ENCODE data around the gene NPAS3. TPM values are rescaled to one million over a fixed set of nuclear protein-coding genes. Genes with fewer than 3 reads are reported as not detected.

The NPAS3 gene
- total and polyA plus RNA-seq, 2 donors = 1.0 to 1.2 TPM

DNA sequence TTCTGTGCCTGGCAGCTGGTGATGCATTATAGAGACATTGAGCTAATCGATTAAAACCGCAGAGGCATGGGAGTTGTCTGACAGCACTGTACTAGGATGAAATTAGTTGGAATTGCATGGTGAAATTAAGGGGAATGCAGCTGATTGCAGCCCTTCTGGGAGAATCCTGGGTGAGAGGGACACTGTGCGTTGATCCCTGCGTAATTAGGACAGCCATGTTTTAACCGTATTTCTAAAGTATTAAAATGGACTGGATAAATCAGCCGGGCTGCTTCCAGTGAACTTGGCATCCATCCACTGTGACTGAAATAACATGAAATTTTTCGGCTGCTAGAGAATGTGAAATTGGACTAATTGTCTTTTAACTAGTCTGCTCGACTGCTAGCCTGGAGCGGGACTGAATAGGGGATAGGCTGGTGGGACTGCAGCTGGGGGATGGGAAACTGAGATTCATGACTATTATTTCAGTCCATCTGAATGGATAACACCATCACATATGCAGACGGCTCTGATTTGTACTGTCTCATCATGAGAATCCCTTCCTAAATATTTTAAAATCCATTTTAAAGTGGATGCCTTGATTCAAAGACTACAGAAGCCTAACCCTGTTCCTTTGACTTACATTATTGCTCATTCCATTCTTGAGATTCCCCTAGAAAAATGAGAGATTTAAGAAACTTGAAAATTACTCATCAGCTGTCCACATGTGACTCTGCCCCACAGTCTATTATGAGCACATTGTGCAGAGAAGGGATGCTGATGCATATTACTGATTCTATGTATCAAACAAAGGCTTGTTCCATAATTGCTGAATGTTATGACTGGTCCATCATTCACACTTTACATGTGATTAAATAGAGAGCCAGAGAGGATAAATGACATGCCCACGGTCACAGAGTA, 343.9 kb downstream of the NPAS3 start:
- no peak overlapping the region for H3K27ac ChIP-seq (ENCODE audit: low read depth in 1 of 2, low read length in 1 of 2)
- 93% methylated on average over 11 of the region's 11 CpGs for WGBS
- no peaks in the 10 kb centered on the region for H3K9me3 ChIP-seq (ENCODE audit: control insufficient read depth in 2 of 2, insufficient read depth in 1 of 2, low read length in 1 of 2)
- H3K4me1 ChIP-seq (ENCODE audit: control insufficient read depth in 2 of 2, insufficient read depth in 2 of 2, low read length in 2 of 2) = no peaks in the 10 kb centered on the region
- H3K4me3 ChIP-seq (ENCODE audit: low read length in 2 of 2) = no peak overlapping the region
- DNase-seq (ENCODE audit: low read depth in 6 of 9, low spot score in 9 of 9) = no peak
- no peaks in the 10 kb centered on the region for H3K27me3 ChIP-seq (ENCODE audit: control insufficient read depth in 2 of 2, insufficient read depth in 1 of 2, low read length in 1 of 2)
- H3K36me3 ChIP-seq (ENCODE audit: control insufficient read depth in 2 of 2, insufficient read depth in 2 of 2, low read length in 1 of 2) = no peaks in the 10 kb centered on the region

DNA sequence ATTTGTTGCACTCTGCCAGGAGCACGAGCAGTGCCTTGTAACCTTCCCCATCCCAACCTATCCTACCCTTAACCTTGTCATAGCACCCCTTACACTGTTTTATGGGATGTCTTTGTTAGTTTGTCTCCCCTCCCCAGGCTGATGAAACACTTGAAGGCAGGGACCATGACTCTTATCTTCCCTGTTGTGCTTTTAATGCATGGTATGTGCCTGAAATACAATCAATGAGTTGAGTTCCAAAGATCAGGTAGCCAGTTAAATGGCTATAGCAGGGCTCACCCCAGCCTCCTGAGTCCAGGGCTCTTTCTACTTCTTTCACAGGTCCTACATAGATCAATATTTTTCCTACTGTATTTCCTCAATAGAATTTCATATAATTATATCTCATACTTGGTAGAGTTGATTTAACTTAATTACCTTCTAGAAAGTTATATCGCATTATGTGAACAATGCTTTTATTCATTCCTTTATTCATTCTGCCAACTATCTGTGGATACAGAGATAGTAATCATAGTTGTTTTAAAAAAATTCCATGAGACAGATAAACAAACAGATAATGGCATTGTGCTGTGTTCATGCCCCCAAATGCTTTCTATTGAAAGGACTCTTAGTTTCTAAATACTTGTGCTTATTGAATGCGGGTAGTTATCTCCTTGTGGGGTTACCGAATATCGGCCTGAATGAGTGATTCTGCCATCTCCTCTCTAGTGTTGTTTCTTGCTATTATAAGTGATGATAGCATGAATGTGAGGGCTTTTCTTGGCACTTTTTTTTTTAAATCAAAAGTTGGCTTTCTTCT, 347.4 kb downstream of the NPAS3 start:
- Histone ChIP-seq H3K4me3 (ENCODE audit: low read length in 2 of 2) (no peak overlapping the region), H3K27me3 (ENCODE audit: control insufficient read depth in 2 of 2, insufficient read depth in 1 of 2, low read length in 1 of 2) (no peaks in the 10 kb centered on the region), H3K36me3 (ENCODE audit: control insufficient read depth in 2 of 2, insufficient read depth in 2 of 2, low read length in 1 of 2) (no peaks in the 10 kb centered on the region), H3K4me1 (ENCODE audit: control insufficient read depth in 2 of 2, insufficient read depth in 2 of 2, low read length in 2 of 2) (no peaks in the 10 kb centered on the region), H3K27ac (ENCODE audit: low read depth in 1 of 2, low read length in 1 of 2) (no peak overlapping the region), H3K9me3 (ENCODE audit: control insufficient read depth in 2 of 2, insufficient read depth in 1 of 2, low read length in 1 of 2) (no peaks in the 10 kb centered on the region)
- WGBS = 96% methylated on average over 5 of the region's 5 CpGs
- no peak for DNase-seq (ENCODE audit: low read depth in 6 of 9, low spot score in 9 of 9)

DNA sequence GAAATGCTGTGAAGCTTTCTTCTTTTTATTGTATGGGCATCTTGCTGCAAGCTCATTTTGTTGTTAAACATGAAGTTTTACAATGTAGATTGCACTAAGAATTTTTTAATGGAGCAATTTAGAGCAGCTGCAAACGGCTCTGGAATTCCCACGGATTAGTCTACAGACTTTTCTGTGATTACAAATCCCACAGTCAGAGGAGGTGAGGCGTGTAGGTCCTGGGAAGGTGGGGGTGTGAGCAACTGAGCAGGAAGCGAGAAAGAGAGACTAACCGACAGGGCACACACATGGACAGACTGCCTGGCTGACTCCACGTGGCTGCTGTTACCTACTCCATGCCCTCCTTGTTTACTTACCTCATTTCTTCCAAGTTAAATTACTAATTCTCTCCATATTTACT, 348.5 kb downstream of the NPAS3 start:
- Histone ChIP-seq H3K27me3 (ENCODE audit: control insufficient read depth in 2 of 2, insufficient read depth in 1 of 2, low read length in 1 of 2) (no peaks in the 10 kb centered on the region), H3K36me3 (ENCODE audit: control insufficient read depth in 2 of 2, insufficient read depth in 2 of 2, low read length in 1 of 2) (no peaks in the 10 kb centered on the region), H3K4me1 (ENCODE audit: control insufficient read depth in 2 of 2, insufficient read depth in 2 of 2, low read length in 2 of 2) (no peaks in the 10 kb centered on the region), H3K27ac (ENCODE audit: low read depth in 1 of 2, low read length in 1 of 2) (no peak overlapping the region), H3K9me3 (ENCODE audit: control insufficient read depth in 2 of 2, insufficient read depth in 1 of 2, low read length in 1 of 2) (no peaks in the 10 kb centered on the region), H3K4me3 (ENCODE audit: low read length in 2 of 2) (no peak overlapping the region)
- no peak for DNase-seq (ENCODE audit: low read depth in 6 of 9, low spot score in 9 of 9)
- 91% methylated on average over 6 of the region's 6 CpGs for WGBS

DNA sequence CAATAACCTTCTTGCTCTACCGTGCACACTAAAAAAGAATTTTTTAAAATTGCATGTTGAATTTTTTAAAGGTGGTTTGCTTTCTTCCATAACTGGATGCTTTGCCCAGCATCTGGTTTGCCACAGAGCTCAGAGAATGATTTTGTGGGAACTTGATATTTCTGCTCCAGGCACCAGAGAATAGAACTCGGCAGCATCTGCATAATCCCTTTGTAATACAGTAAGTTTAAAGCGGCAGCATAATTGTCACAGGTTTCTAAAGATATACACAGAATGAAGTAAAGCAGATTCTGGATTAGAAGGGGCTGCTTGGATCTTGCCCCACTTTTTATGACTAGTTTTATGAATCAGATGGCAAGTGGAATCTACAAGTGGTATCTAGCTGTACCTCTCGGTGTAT, 352.0 kb downstream of the NPAS3 start:
- no peak for DNase-seq (ENCODE audit: low read depth in 6 of 9, low spot score in 9 of 9)
- no peaks in the 10 kb centered on the region for H3K27me3 ChIP-seq (ENCODE audit: control insufficient read depth in 2 of 2, insufficient read depth in 1 of 2, low read length in 1 of 2)
- no peak overlapping the region for H3K27ac ChIP-seq (ENCODE audit: low read depth in 1 of 2, low read length in 1 of 2)
- no peaks in the 10 kb centered on the region for H3K9me3 ChIP-seq (ENCODE audit: control insufficient read depth in 2 of 2, insufficient read depth in 1 of 2, low read length in 1 of 2)
- WGBS = 75% methylated on average over 4 of the region's 4 CpGs
- no peaks in the 10 kb centered on the region for H3K4me1 ChIP-seq (ENCODE audit: control insufficient read depth in 2 of 2, insufficient read depth in 2 of 2, low read length in 2 of 2)
- H3K4me3 ChIP-seq (ENCODE audit: low read length in 2 of 2) = no peak overlapping the region
- H3K36me3 ChIP-seq (ENCODE audit: control insufficient read depth in 2 of 2, insufficient read depth in 2 of 2, low read length in 1 of 2) = no peaks in the 10 kb centered on the region

DNA sequence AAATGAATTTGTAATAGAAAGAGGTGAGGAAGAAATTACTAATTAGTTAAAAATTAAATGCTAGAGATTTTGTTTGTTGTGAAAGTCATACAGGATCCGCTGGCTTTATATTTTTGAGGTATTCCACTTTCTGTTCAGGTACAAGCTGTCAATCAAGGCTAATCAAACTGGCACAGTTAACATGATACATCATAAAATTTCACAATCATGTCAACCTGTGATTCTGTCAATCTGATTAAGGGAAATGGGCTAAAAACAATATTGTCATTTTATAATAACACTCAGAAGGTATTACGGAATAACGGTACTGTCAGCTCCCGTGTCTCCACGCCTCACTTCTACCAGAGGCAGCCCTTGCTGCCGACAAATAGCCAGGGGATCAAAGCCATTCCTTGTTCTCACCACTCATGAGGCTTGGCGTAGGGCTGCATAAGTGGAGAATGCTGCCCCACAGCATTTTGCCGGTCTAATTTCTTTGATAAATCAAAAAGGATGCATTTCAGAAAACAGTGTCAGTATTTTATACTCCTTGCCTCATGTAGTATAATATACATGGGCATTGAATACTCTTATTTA, 352.9 kb downstream of the NPAS3 start:
- WGBS = 95% methylated on average over 8 of the region's 8 CpGs

DNA sequence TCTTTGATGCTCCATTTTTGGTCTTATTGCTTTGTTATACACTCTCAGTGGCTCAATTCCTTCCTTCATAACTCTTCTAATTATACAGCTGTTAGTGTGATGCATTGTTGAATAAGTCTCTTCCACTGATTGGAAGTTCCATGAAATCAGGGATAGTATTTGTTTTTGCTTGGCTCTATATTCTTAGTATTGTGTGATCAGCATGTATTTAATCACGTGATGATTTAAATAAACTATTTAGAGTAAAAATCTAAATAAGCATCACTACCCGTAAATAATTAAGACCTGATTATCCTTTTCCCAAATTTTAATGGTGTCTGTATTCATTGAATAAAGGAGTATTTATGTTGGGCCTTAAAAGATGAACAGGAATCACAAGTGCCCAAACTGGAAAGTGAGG, 355.7 kb downstream of the NPAS3 start:
- 98% methylated on average over 2 of the region's 2 CpGs for WGBS
- no peak for DNase-seq (ENCODE audit: low read depth in 6 of 9, low spot score in 9 of 9)
- no peak overlapping the region for H3K4me3 ChIP-seq (ENCODE audit: low read length in 2 of 2)
- H3K9me3 ChIP-seq (ENCODE audit: control insufficient read depth in 2 of 2, insufficient read depth in 1 of 2, low read length in 1 of 2) = no peaks in the 10 kb centered on the region
- no peaks in the 10 kb centered on the region for H3K27me3 ChIP-seq (ENCODE audit: control insufficient read depth in 2 of 2, insufficient read depth in 1 of 2, low read length in 1 of 2)
- no peaks in the 10 kb centered on the region for H3K36me3 ChIP-seq (ENCODE audit: control insufficient read depth in 2 of 2, insufficient read depth in 2 of 2, low read length in 1 of 2)
- no peaks in the 10 kb centered on the region for H3K4me1 ChIP-seq (ENCODE audit: control insufficient read depth in 2 of 2, insufficient read depth in 2 of 2, low read length in 2 of 2)
- H3K27ac ChIP-seq (ENCODE audit: low read depth in 1 of 2, low read length in 1 of 2) = no peak overlapping the region

More for the DNA sequence above, 352.9 kb downstream of the NPAS3 start:
- no peak for DNase-seq (ENCODE audit: low read depth in 6 of 9, low spot score in 9 of 9)
- no peaks in the 10 kb centered on the region for H3K9me3 ChIP-seq (ENCODE audit: control insufficient read depth in 2 of 2, insufficient read depth in 1 of 2, low read length in 1 of 2)
- H3K36me3 ChIP-seq (ENCODE audit: control insufficient read depth in 2 of 2, insufficient read depth in 2 of 2, low read length in 1 of 2) = no peaks in the 10 kb centered on the region
- no peak overlapping the region for H3K4me3 ChIP-seq (ENCODE audit: low read length in 2 of 2)
- no peaks in the 10 kb centered on the region for H3K27me3 ChIP-seq (ENCODE audit: control insufficient read depth in 2 of 2, insufficient read depth in 1 of 2, low read length in 1 of 2)
- no peaks in the 10 kb centered on the region for H3K4me1 ChIP-seq (ENCODE audit: control insufficient read depth in 2 of 2, insufficient read depth in 2 of 2, low read length in 2 of 2)
- no peak overlapping the region for H3K27ac ChIP-seq (ENCODE audit: low read depth in 1 of 2, low read length in 1 of 2)

DNA sequence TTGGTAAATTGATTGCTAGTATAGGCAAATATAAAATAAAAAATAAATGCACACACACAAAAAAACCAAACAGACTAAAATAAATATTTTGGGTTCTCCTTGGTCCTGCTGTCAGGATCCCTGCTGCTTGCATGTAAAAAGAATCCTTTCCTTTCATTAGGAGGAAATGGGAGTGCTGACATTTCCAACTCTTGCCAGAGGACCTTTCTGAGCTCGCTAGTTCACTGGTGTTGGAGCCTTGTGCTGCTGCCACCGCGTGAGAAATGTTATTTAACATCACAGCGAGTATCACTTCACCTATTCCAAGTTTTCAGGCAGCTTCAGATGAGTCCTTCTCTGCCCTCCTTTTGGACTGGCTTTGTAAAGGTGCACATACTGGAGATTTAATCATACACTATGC, 358.9 kb downstream of the NPAS3 start:
- H3K9me3 ChIP-seq (ENCODE audit: control insufficient read depth in 2 of 2, insufficient read depth in 1 of 2, low read length in 1 of 2) = no peaks in the 10 kb centered on the region
- H3K4me3 ChIP-seq (ENCODE audit: low read length in 2 of 2) = no peak overlapping the region
- no peak overlapping the region for H3K27ac ChIP-seq (ENCODE audit: low read depth in 1 of 2, low read length in 1 of 2)
- DNase-seq (ENCODE audit: low read depth in 6 of 9, low spot score in 9 of 9) = no peak
- H3K27me3 ChIP-seq (ENCODE audit: control insufficient read depth in 2 of 2, insufficient read depth in 1 of 2, low read length in 1 of 2) = no peaks in the 10 kb centered on the region
- no peaks in the 10 kb centered on the region for H3K4me1 ChIP-seq (ENCODE audit: control insufficient read depth in 2 of 2, insufficient read depth in 2 of 2, low read length in 2 of 2)
- H3K36me3 ChIP-seq (ENCODE audit: control insufficient read depth in 2 of 2, insufficient read depth in 2 of 2, low read length in 1 of 2) = no peaks in the 10 kb centered on the region
- WGBS = 92% methylated on average over 4 of the region's 4 CpGs

DNA sequence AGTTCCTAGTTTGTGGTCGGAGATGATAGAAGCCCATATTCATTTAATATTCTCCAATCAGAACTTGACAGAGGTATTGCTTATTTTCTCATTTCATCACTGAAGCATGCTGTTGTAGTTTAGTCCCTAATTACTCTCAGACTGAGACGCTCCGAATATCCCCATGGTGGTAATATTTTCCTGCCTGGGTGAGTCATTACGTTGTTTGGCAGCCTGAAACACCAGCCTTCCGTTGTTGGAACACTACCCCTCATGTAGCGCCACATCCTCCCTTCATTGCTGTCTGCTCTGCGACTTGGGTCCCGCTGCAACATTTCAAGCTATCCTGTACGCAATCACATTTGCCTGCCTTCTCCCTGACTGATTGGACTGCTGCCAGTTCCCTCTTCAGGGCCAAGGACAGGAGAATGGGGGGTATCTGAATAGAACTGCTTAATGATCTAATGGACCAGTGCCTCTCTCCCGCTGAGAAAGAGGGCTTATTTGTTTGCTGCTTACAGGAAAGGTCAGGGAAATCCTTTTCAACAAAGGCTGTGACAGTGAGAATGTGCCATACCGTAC, 369.1 kb downstream of the NPAS3 start:
- no peak overlapping the region for H3K27ac ChIP-seq (ENCODE audit: low read depth in 1 of 2, low read length in 1 of 2)
- H3K4me1 ChIP-seq (ENCODE audit: control insufficient read depth in 2 of 2, insufficient read depth in 2 of 2, low read length in 2 of 2) = no peaks in the 10 kb centered on the region
- DNase-seq (ENCODE audit: low read depth in 6 of 9, low spot score in 9 of 9) = no peak
- H3K4me3 ChIP-seq (ENCODE audit: low read length in 2 of 2) = no peak overlapping the region
- WGBS = 90% methylated on average over 11 of the region's 11 CpGs
- no peaks in the 10 kb centered on the region for H3K27me3 ChIP-seq (ENCODE audit: control insufficient read depth in 2 of 2, insufficient read depth in 1 of 2, low read length in 1 of 2)
- no peaks in the 10 kb centered on the region for H3K36me3 ChIP-seq (ENCODE audit: control insufficient read depth in 2 of 2, insufficient read depth in 2 of 2, low read length in 1 of 2)
- H3K9me3 ChIP-seq (ENCODE audit: control insufficient read depth in 2 of 2, insufficient read depth in 1 of 2, low read length in 1 of 2) = peaks cover 0 to 1% of the 10 kb centered on the region in 2 donors

DNA sequence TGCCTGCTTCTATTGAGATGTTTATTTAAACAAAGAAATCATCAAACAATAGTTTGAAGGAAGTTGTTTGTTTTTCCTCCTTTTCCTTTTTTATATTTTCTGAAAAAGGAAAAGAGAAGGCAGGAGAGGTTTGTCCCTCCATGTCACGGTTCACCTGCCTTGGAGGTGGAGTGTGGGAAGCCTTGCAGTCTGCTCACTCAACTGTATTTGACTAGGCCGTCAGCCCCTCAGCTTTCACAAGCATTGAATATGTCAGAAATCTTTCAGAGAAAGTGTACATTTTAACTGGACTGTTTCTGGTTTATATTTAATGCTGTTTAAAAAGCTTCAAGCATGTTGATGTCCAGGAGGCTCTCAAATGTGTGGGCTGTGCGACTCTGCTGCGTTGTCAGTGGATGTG, 370.4 kb downstream of the NPAS3 start:
- WGBS = 96% methylated on average over 4 of the region's 4 CpGs
- DNase-seq (ENCODE audit: low read depth in 6 of 9, low spot score in 9 of 9) = no peak
- no peak overlapping the region for H3K27ac ChIP-seq (ENCODE audit: low read depth in 1 of 2, low read length in 1 of 2)
- H3K27me3 ChIP-seq (ENCODE audit: control insufficient read depth in 2 of 2, insufficient read depth in 1 of 2, low read length in 1 of 2) = no peaks in the 10 kb centered on the region
- H3K9me3 ChIP-seq (ENCODE audit: control insufficient read depth in 2 of 2, insufficient read depth in 1 of 2, low read length in 1 of 2) = peaks cover 0 to 1% of the 10 kb centered on the region in 2 donors
- H3K4me1 ChIP-seq (ENCODE audit: control insufficient read depth in 2 of 2, insufficient read depth in 2 of 2, low read length in 2 of 2) = no peaks in the 10 kb centered on the region
- H3K36me3 ChIP-seq (ENCODE audit: control insufficient read depth in 2 of 2, insufficient read depth in 2 of 2, low read length in 1 of 2) = no peaks in the 10 kb centered on the region
- no peak overlapping the region for H3K4me3 ChIP-seq (ENCODE audit: low read length in 2 of 2)

All from thymus (tissue), 11 donors.